Keratinocyte (primary cell): ENCODE results near the gene MESD. TPM values are rescaled to one million over a fixed set of nuclear protein-coding genes. Genes with fewer than 3 reads are reported as not detected.
"Not testable (repeated sequence)": the region's sequence is repeated elsewhere in the genome, so short reads cannot be mapped to it uniquely, and the experiment has no call there.

Source experiments
- DNase-seq: peaks from one replicate; pipeline ENCODE4 v3.0.0-alpha.2; 2011; ENCODE audit warnings: low read depth, missing footprints, low spot score
- FAIRE-seq: peaks from 2 replicates; lab custom pipeline; 2011; peaks lifted over from hg19 to GRCh38; lab: Jason Lieb, UNC
- H2AFZ ChIP-seq: 2 replicates; pipeline ENCODE4 v1.6.0; 2012; ENCODE audit warnings: low read length, control low read depth, inconsistent platforms; ENCODE audit not compliant: control insufficient read depth
- H3K27ac ChIP-seq: 2 replicates; pipeline ENCODE4 v1.5.1; 2011; ENCODE audit warnings: low read length; ENCODE audit not compliant: control insufficient read depth, insufficient read depth
- H3K27me3 ChIP-seq: 3 replicates; pipeline ENCODE4 v1.6.0; 2011; ENCODE audit warnings: low read length; ENCODE audit not compliant: control insufficient read depth, insufficient read depth; ENCODE audit errors: extremely low read depth
- H3K36me3 ChIP-seq, 2 experiments: 2 replicates in 1 of 2; 3 replicates in 1 of 2; pipeline ENCODE4 v1.5.1; 2011; ENCODE audit warnings: low read length in 2 of 2, mild to moderate bottlenecking in 1 of 2; ENCODE audit not compliant: control insufficient read depth in 2 of 2, insufficient read depth in 2 of 2; ENCODE audit errors: extremely low read depth in 1 of 2
- H3K4me1 ChIP-seq: 3 replicates; pipeline ENCODE4 v1.5.1; 2011; ENCODE audit warnings: low read length; ENCODE audit not compliant: control insufficient read depth, insufficient read depth; ENCODE audit errors: extremely low read depth
- H3K4me2 ChIP-seq: 3 replicates; pipeline ENCODE4 v1.6.0; 2011; ENCODE audit warnings: low read depth, low read length; ENCODE audit not compliant: control insufficient read depth, insufficient read depth; ENCODE audit errors: extremely low read depth
- H3K4me3 ChIP-seq, 3 experiments: fragments of 200-600 bp in 1 of 3; sonication (generic) in 1 of 3; 2 replicates in 2 of 3; 3 replicates in 1 of 3; pipeline ENCODE4 v1.5.1; 2011 to 2016; ENCODE audit warnings: low read length in 3 of 3, mild to moderate bottlenecking in 3 of 3, control low read depth in 2 of 3, inconsistent platforms in 1 of 3, low read depth in 1 of 3, mixed read lengths in 1 of 3, mixed run types in 1 of 3, moderate library complexity in 1 of 3; ENCODE audit not compliant: control insufficient read depth in 2 of 3, insufficient read depth in 2 of 3; ENCODE audit errors: extremely low read depth in 1 of 3
- H3K79me2 ChIP-seq: 2 replicates; pipeline ENCODE4 v1.6.0; 2012; ENCODE audit warnings: low read length; ENCODE audit not compliant: control insufficient read depth, insufficient read depth
- H3K9ac ChIP-seq: 3 replicates; pipeline ENCODE4 v1.6.0; 2011; ENCODE audit warnings: low read length; ENCODE audit not compliant: control insufficient read depth, insufficient read depth; ENCODE audit errors: extremely low read depth
- H3K9me1 ChIP-seq: 3 replicates; pipeline ENCODE4 v1.6.0; 2011; ENCODE audit warnings: low read length; ENCODE audit not compliant: control insufficient read depth, insufficient read depth; ENCODE audit errors: extremely low read depth
- H3K9me3 ChIP-seq: 2 replicates; pipeline ENCODE4 v1.5.1; 2012; ENCODE audit warnings: low read depth, low read length; ENCODE audit not compliant: control insufficient read depth
- H4K20me1 ChIP-seq: 3 replicates; pipeline ENCODE4 v1.6.0; 2011; ENCODE audit warnings: low read length; ENCODE audit not compliant: control insufficient read depth, insufficient read depth; ENCODE audit errors: extremely low read depth
- CTCF ChIP-seq, 3 experiments: IDR thresholded peaks in 1 of 3; conservative IDR thresholded peaks in 1 of 3; optimal IDR thresholded peaks in 1 of 3; 2 replicates in 2 of 3; 3 replicates in 1 of 3; pipeline versions ENCODE3 to v1.5.1; 2011; ENCODE audit warnings: low read length in 3 of 3, mild to moderate bottlenecking in 3 of 3, moderate library complexity in 2 of 3, control low read depth in 1 of 3, inconsistent platforms in 1 of 3; ENCODE audit not compliant: insufficient read depth in 2 of 3; ENCODE audit errors: extremely low read depth in 1 of 3
- EZH2 ChIP-seq: IDR thresholded peaks from one replicate; pipeline ENCODE4 v1.6.1; 2012; ENCODE audit warnings: inconsistent platforms, mild to moderate bottlenecking, low read length, moderate library complexity
- dilution Hi-C: fragments of 300-500 bp; cut with MboI; formaldehyde crosslinking; loops from one replicate; pipeline ENCODE4 v1.7.0; 2020; ENCODE audit warnings: low sequenced_read_pairs; ENCODE audit not compliant: extremely low pct_ligation_motif_present
- polyA plus RNA-seq, 5 experiments: library from polyadenylated mRNA; depleted of rRNA in 3 of 5; stranded (reverse) in 3 of 5; stranded (forward) in 1 of 5; unstranded in 1 of 5; fragments of >200 nt; gene quantifications; 1 replicate in 1 of 5; 2 replicates in 3 of 5; 3 replicates in 1 of 5; pipeline versions ENCODE4 v1.2.1 to v1.2.3, GENCODE V29; 2011 to 2012; ENCODE audit warnings: missing spikeins in 2 of 5, low read depth in 1 of 5, low replicate concordance in 1 of 5

Gene MESD
- polyA plus RNA-seq, 1 donor (not counting 4 experiments of a cell fraction or from before 2014, with no cell fraction given), result 18.7 TPM

DNA sequence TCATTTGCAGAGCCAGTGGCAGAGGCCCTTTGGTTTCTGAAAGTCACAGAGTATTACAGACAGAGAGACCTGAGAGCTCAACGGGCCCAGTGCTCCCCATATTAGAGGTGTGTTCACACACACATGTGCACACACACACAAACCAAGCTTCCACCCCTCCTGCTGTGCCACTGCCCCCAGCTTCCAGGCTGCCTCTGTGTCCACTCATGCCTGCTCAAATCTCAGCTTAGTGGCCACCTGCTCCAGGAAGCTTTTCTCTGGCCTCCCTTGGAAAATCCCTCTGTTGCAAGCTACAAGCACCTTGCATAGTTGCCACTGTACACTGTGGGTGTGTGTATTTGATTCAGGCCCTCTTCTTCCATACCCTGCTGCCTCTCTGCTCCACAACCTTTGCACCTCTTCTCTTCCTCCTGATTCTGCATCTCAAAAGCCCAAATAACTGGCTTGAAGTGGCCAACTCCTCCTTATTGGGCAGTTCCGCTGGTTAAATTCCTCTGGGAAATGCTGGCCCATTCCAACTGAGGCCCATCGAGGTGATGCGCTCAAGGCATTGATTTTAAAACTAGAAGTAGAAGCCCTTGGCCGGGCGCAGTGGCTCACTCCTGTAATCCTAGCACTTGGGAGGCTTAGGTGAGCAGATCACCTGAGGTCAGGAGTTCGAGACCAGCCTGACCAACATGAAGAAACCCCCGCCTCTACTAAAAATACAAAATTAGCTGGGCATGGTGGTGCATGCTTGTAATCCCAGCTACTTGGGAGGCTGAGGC is 23.0 kb downstream of the MESD start:
- Histone ChIP-seq H3K4me3 (no peak overlapping the region), H3K9ac (no peak overlapping the region)
- no peak for FAIRE-seq

GRCh38 chr15:80965454-80965853 is 24.2 kb downstream of the MESD start:
- dilution Hi-C loops, H3K27ac ChIP-seq, H3K36me3 ChIP-seq, H2AFZ ChIP-seq, H3K9me3 ChIP-seq, H3K4me1 ChIP-seq, H3K27me3 ChIP-seq, H3K79me2 ChIP-seq, FAIRE-seq, H3K9ac ChIP-seq, H3K4me3 ChIP-seq, H3K9me1 ChIP-seq, H3K4me2 ChIP-seq, H4K20me1 ChIP-seq, DNase-seq: not testable (repeated sequence)

More for the DNA sequence above, 23.0 kb downstream of the MESD start:
- H3K9me3 ChIP-seq, result no peaks in the 10 kb centered on the region
- H2AFZ ChIP-seq, result no peak overlapping the region
- no peak overlapping the region for H3K27ac ChIP-seq
- TF ChIP-seq EZH2 (no peak), CTCF (optimal IDR thresholded peaks at IDR 0.05 in 1 of 3, IDR thresholded peaks at IDR 0.05 in 1 of 3, conservative IDR thresholded peaks at IDR 0.05 in 1 of 3; ENCODE audit: extremely low read depth in 1 of 3, insufficient read depth in 2 of 3, low read length in 3 of 3) (no peak)
- H3K9me1 ChIP-seq, result no peaks in the 10 kb centered on the region
- H3K27me3 ChIP-seq, result no peaks in the 10 kb centered on the region
- peaks cover 9% of the 10 kb centered on the region for H3K4me1 ChIP-seq
- H4K20me1 ChIP-seq, result no peaks in the 10 kb centered on the region
- no peaks in the 10 kb centered on the region for H3K79me2 ChIP-seq
- peaks cover 2 to 6% of the 10 kb centered on the region in 2 experiments for H3K36me3 ChIP-seq
- H3K4me2 ChIP-seq, result no peak overlapping the region
- no peak for DNase-seq
- dilution Hi-C loops, result no loop called here
